PC-9 (cell line): ENCODE data around the gene SETBP1. TPM values are rescaled to one million over a fixed set of nuclear protein-coding genes. Genes with fewer than 3 reads are reported as not detected.

Experiments
- BruUV-seq: library from RNA; stranded (reverse); fragments of 400-500 nt; replicated peaks from 2 replicates; lab custom pipeline; 2021; lab: Mats Ljungman, UMichigan
- CTCF ChIA-PET: fragments of 300-600 bp; sonication (Branson Sonifier 250); formaldehyde crosslinking; loops from one replicate; lab custom pipeline; 2022; ENCODE audit warnings: antibody characterized with exemption; lab: Charles Lee
- POLR2A ChIA-PET: fragments of 300-600 bp; sonication (Branson Sonifier 250); formaldehyde crosslinking; loops from one replicate; lab custom pipeline; 2022; ENCODE audit warnings: antibody characterized with exemption; ENCODE audit not compliant: unreplicated experiment; lab: Charles Lee
- DNase-seq, 2 experiments: peaks; one replicate each; pipeline versions ENCODE4 v3.0.0 to v3.0.0-alpha.2; 2015 to 2022; ENCODE audit warnings: mixed read lengths in 1 of 2
- H2AFZ ChIP-seq: fragments of 200-600 bp; sonication (generic); 2 replicates; pipeline ENCODE4 v1.8.1; 2017; ENCODE audit warnings: antibody characterized with exemption
- H3F3A ChIP-seq: fragments of 200-600 bp; sonication (generic); 2 replicates; pipeline ENCODE4 v1.8.1; 2017; ENCODE audit warnings: antibody characterized with exemption, mild to moderate bottlenecking, low read depth; ENCODE audit not compliant: insufficient read depth
- H3K27ac ChIP-seq: fragments of 200-600 bp; sonication (generic); 2 replicates; pipeline ENCODE4 v1.6.1; 2016; ENCODE audit warnings: mixed run types
- H3K27me3 ChIP-seq: fragments of 200-600 bp; sonication (generic); 2 replicates; pipeline ENCODE4 v1.6.1; 2016; ENCODE audit warnings: low read depth, mixed run types; ENCODE audit not compliant: insufficient read depth
- H3K36me3 ChIP-seq: fragments of 200-600 bp; sonication (generic); 2 replicates; pipeline ENCODE4 v1.6.1; 2016; ENCODE audit warnings: low read depth, mixed run types
- H3K4me1 ChIP-seq: fragments of 200-600 bp; sonication (generic); replicated peaks from 2 replicates; pipeline ENCODE4 v1.6.1; 2016; ENCODE audit warnings: mixed run types; ENCODE audit not compliant: insufficient read depth
- H3K4me2 ChIP-seq: fragments of 200-600 bp; sonication (generic); 2 replicates; pipeline ENCODE4 v1.6.1; 2017; ENCODE audit warnings: mixed run types
- H3K4me3 ChIP-seq: fragments of 200-600 bp; sonication (generic); 2 replicates; pipeline ENCODE4 v1.6.1; 2016; ENCODE audit warnings: mixed run types
- H3K79me2 ChIP-seq: fragments of 200-600 bp; sonication (generic); 2 replicates; pipeline ENCODE4 v1.6.1; 2017; ENCODE audit warnings: low read depth, mixed run types
- H3K9me2 ChIP-seq: fragments of 200-600 bp; sonication (generic); 2 replicates; pipeline ENCODE4 v1.8.1; 2017; ENCODE audit warnings: mild to moderate bottlenecking; ENCODE audit not compliant: insufficient read depth
- H3K9me3 ChIP-seq: fragments of 200-600 bp; sonication (generic); 2 replicates; pipeline ENCODE4 v1.8.1; 2016; ENCODE audit warnings: low read depth; ENCODE audit not compliant: insufficient read depth
- H4K20me1 ChIP-seq: fragments of 200-600 bp; sonication (generic); 2 replicates; pipeline ENCODE4 v1.8.1; 2017; ENCODE audit not compliant: insufficient read depth
- CTCF ChIP-seq: fragments of 200-600 bp; sonication (generic); conservative IDR thresholded peaks from 2 replicates; pipeline ENCODE4 v1.6.1; 2017; ENCODE audit warnings: mixed run types, antibody characterized with exemption, mild to moderate bottlenecking, moderate library complexity
- EZH2 ChIP-seq: fragments of 200-600 bp; sonication (generic); IDR thresholded peaks from 2 replicates; pipeline ENCODE4 v1.8.0; 2017; ENCODE audit warnings: antibody characterized with exemption, low read depth
- intact Hi-C: fragments of 100-400 bp; cut with micrococcal nuclease; formaldehyde crosslinking; loops from one replicate; pipeline ENCODE4 v1.10.0; 2022; ENCODE audit not compliant: unreplicated experiment
- total RNA-seq: library from RNA; stranded (reverse); gene quantifications from 2 replicates; pipeline ENCODE4 v1.2.3, GENCODE V29; 2021

Gene SETBP1
- total RNA-seq, 1 experiment from 2014 or later, result 9.0 TPM

GRCh38 chr18:44904768-44905167 lies 224.1 kb downstream of the SETBP1 start:
- no TSS peak for BruUV-seq
- no peak overlapping the region for H3K4me3 ChIP-seq
- intact Hi-C loops, result no loop called here

DNA sequence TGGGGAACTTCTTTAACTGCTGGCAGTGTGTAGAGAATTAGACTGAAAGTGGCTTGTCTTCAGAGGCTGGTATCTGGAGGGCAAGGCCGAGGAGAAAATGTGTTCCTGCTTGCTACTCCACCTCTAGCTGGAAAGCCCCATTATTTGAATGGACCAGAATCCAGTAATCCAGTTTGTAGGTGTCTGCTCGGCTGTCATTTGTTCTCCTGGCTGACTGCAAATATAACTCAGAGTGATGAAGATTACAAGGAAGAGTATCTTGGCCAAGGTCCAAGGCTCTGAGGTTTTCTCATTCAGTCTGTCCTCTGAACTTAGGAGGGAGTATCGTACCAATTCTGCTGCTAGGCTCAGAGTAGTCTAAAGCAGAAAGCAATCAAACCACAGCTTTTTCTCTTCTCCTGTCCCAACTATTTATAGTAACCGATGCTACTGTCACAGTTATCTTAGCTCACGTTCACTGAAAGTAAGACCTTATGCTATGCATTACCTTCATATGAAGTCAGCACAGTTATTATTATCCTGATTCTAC lies 228.6 kb downstream of the SETBP1 start:
- CTCF ChIA-PET, result no interaction called here

More at GRCh38 chr18:44904768-44905167, 224.1 kb downstream of the SETBP1 start:
- Histone ChIP-seq H3K4me1 (no peaks in the 10 kb centered on the region), H3K27ac (no peak overlapping the region), H2AFZ (no peak overlapping the region), H3K9me3 (no peaks in the 10 kb centered on the region), H4K20me1 (no peaks in the 10 kb centered on the region), H3K79me2 (no peaks in the 10 kb centered on the region), H3F3A (no peaks in the 10 kb centered on the region), H3K27me3 (no peaks in the 10 kb centered on the region), H3K36me3 (no peaks in the 10 kb centered on the region), H3K4me2 (no peak overlapping the region), H3K9me2 (no peaks in the 10 kb centered on the region)
- DNase-seq, result no peak
- TF ChIP-seq EZH2 (no peak), CTCF (no peak)
- POLR2A ChIA-PET, result no interaction called here
- CTCF ChIA-PET, result no interaction called here

DNA sequence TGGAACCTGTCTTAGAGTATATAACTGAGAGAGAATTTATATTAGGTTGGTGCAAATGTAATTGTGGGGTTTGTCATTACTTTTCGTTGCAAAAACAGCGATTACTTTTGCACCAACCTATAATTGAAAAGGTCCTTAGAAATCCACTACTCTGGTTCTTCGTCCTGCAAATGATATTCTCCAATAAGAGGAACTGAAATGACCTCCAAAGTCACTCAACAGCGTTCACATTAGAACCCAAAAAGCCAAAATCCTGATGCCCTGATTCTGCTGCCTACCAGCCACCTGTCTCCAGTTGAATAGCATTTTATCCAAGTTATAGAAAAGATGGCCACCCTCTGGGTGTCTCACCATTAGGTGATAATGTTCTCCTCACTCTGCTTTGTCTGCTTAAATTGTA lies 230.6 kb downstream of the SETBP1 start:
- Histone ChIP-seq H3K27ac (no peak overlapping the region), H3K27me3 (no peaks in the 10 kb centered on the region), H3F3A (no peaks in the 10 kb centered on the region), H3K9me2 (no peaks in the 10 kb centered on the region), H3K36me3 (no peaks in the 10 kb centered on the region), H3K4me2 (no peak overlapping the region), H2AFZ (no peak overlapping the region), H3K9me3 (no peaks in the 10 kb centered on the region), H3K4me3 (no peak overlapping the region), H4K20me1 (no peaks in the 10 kb centered on the region), H3K4me1 (no peaks in the 10 kb centered on the region), H3K79me2 (no peaks in the 10 kb centered on the region)
- intact Hi-C loops, result no loop called here
- ChIA-PET POLR2A (no interaction called here), CTCF (no interaction called here)
- DNase-seq, result no peak
- TF ChIP-seq CTCF (no peak), EZH2 (no peak)
- no TSS peak for BruUV-seq

More for the DNA sequence above, 228.6 kb downstream of the SETBP1 start:
- H2AFZ ChIP-seq, result no peak overlapping the region
- H3K27ac ChIP-seq, result no peak overlapping the region
- no peak for DNase-seq
- intact Hi-C loops, result no loop called here
- H3K27me3 ChIP-seq, result no peaks in the 10 kb centered on the region
- no peaks in the 10 kb centered on the region for H3K9me2 ChIP-seq
- POLR2A ChIA-PET, result no interaction called here
- BruUV-seq, result no TSS peak
- H3K9me3 ChIP-seq, result no peaks in the 10 kb centered on the region
- TF ChIP-seq CTCF (no peak), EZH2 (no peak)
- H3K4me3 ChIP-seq, result no peak overlapping the region
- no peaks in the 10 kb centered on the region for H3K4me1 ChIP-seq
- no peaks in the 10 kb centered on the region for H3K36me3 ChIP-seq
- no peak overlapping the region for H3K4me2 ChIP-seq
- H3K79me2 ChIP-seq, result no peaks in the 10 kb centered on the region
- H3F3A ChIP-seq, result no peaks in the 10 kb centered on the region
- no peaks in the 10 kb centered on the region for H4K20me1 ChIP-seq
